Measurements from ENCODE around the gene EGLN3. TPM values are rescaled to one million over a fixed set of nuclear protein-coding genes. Genes with fewer than 3 reads are reported as not detected.
"Not testable (repeated sequence)": the region's sequence is repeated elsewhere in the genome, so short reads cannot be mapped to it uniquely, and the experiment has no call there.

EGLN3 gene
- polyA plus RNA-seq, 10 donors = 38.1 to 79.9 (median 64.3) TPM

- DNase-seq = no peak
Observed at GRCh38 chr14:33940561-33941011, 10.3 kb downstream of the EGLN3 start.

DNA sequence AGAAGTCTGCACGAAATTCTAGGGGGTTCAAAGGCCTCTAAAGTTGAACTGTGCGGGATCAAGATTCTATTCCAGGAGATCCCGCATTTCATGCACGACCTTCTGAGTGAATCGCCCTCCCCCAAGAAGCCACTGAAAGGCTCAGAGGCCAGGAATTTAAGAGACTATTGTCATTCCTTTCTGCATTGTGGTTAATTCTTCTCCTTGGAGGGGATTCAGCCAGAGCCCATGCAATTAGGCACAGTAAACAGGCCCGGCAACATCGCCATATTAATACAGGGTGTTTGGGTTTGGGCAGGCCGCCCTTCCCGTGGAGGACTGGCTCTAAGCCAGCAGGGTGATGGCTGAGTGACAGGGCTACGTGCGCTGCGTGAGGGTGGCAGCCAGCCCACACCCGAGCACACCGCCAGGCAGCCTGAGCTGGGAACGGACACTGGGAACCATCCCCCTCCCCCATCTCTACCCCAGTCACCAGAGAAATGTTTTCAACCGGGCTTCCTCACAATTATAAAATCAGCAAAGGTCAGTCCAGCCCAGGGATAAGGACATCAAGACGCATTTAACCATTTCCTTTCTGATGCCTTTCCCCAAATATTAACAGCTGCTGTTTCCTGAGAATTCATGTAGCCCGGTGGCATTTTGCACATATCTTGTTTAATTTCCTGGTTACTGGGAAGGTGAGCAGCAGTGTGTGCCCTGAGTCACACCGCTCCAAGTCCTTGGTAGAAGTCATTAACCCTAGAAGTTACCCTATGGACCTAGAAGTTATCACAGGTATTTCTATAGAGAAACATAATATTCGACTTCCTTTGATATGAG is 12.5 kb downstream of the EGLN3 start:
- peak in 2 of 3 donors; percentile 64 to 82 for DNase-seq

DNA sequence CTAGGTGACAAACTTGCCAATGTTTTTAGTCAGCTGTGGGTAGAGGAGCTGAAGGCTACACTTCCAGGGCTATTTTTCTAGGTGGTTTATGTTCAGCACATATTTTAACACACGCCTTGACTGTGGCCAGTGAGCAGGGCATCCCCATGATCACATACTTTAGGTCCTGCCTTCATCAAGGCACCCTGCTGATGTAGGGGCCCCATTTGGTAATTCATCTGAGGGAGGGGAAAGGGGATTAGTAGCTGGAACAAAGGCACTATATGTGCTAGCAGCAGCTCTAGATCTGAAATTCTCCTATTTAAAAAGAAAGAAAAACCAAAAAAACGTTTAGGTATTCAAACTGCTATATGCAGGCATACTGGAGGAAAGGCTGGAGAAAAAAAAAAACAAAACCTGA is 14.5 kb downstream of the EGLN3 start:
- DNase-seq = no peak

DNA sequence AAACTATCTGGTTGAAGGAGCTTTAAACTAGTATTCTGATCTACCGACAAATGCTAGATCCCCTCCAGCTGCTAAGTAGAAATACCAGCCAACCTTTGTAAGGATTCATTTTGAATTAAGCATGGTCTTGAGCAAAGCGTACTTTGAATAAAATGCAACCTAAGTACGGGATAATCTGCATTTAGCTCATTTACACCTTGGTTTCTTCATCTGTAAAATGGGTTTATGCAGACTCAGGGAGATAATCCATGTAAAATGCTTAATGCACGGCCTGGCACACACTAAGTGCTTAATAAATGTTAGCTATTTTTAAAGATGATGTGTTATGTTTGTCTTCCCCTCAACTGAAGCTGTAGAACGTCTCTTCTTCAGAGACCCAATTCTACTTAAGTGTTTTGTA is 15.9 kb downstream of the EGLN3 start:
- DNase-seq = no peak

DNA sequence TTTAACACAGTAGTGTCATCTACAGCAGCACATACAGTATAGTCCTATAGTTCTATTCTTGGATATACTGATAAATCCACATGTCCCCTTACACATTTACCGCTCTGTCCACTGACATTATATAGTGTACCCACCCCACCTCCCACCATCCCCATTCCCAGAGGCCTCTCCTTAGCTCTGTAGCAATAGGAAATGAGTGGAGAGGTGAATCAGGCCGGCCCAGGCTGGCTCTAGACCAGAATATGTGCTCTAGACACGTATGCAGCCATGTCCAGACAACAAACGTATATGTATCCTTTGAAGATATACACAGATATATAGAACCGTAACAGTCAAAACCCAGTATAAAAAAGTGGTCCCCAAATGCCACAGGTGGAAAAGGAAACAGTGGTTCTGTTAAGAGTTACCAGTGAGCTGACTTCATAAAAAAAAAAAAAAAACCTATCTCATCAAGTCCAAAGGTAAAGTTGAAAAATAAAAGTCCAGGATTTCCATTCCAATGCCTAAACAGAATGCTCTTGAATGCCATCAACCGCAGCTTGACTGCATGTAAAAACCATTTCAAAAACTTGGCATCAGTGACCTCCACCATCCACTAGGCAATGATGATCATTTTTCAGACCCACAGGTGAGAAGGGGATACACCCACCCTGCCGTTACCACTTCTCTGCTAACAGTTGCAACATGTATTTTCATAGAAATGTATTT is 16.7 kb downstream of the EGLN3 start:
- no peak for DNase-seq

DNA sequence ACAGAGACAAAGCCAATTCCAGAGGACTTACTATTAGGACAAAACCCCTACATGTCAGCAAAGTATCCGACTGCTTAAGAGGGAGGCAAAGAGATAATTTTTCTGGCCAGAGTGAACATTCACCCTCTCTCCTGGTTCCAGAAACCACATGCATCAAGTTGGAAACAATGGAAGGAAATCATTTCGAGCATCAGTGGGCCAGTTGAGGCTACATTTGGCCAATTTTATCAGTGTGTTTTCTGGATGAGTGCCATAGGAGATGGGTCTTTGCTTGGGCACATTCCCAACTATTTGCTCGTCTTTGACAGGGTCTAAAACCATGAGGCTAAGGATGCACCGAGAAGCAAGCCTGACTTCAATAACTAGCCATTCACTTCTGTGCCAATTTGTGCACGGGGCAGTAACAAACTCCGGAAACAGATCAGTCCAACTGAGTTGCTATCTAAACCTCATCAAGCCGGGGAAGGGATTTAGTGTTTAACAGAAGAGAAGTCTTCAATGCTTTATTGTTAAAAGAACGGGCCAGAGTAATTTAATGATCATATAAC is 17.4 kb downstream of the EGLN3 start:
- peak in 1 of 3 donors; percentile 55 for DNase-seq

- DNase-seq = peak in 2 of 3 donors; percentile 68 to 81
Observed at GRCh38 chr14:33932576-33933345, 18.1 kb downstream of the EGLN3 start.

DNA sequence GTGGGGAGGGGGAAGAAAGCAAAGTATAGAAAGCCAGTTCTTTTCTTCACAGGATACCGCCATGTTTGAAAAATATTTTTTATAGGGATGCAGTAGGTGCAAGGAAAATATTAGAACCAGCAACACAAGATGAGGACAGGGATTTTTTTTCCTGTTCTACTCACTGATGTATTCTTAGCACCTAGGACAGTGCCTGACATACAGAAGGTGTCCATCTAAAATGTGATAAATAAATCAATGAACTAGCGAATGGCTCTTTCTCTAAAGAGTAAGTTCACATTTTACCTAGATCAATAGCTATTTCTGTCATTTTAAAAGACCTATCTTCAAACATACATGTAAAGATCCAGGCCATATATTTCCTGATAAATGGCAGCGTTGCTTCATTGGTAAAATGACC is 18.8 kb downstream of the EGLN3 start:
- DNase-seq = no peak

GRCh38 chr14:33931461-33931860 is 19.4 kb downstream of the EGLN3 start:
- no peak for DNase-seq

- DNase-seq = no peak
Observed at GRCh38 chr14:33930439-33930838, 20.4 kb downstream of the EGLN3 start.

- DNase-seq = no peak
Observed at GRCh38 chr14:33929799-33930408, 21.0 kb downstream of the EGLN3 start.

- no peak for DNase-seq
Observed at GRCh38 chr14:33928895-33929294, 22.0 kb downstream of the EGLN3 start.

DNA sequence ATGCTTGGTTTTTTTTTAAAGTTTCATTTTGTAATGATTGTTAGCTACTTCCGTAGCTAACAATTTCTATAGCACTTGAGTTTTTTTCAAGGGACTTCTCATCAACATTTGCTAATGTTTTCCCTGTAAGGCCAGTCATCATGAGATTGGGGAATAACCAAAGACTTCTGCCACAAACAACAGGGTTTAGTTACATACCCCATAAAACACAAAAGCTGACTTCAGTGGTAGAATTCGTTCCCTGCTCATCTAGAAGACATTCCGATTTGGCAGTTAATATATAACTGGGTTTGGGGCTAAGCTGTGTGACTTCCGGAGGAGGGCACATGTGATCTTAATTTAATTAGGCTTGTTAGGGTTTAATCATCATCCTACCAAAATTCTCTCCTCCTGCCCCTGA is 22.9 kb downstream of the EGLN3 start:
- no peak for DNase-seq

DNA sequence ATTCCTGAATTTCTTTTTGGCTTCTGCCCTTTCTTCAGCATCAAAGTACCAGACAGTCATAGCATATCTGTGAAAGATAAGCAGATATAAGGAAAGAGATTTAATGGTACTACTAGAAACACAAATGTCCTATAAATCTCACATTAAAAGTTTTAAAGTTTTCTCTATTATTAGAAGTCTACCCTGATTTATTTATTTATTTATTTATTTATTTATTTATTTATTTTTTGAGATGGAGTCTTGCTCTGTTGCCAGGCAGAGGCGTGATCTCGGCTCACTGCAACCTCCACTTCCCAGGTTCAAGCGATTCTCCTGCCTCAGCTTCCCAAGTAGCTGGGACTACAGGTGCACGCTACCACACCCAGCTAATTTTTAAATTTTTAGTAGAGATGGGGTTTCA is 23.9 kb downstream of the EGLN3 start:
- DNase-seq = not testable (repeated sequence)

GRCh38 chr14:33925946-33926345 is 24.9 kb downstream of the EGLN3 start:
- DNase-seq = no peak

DNA sequence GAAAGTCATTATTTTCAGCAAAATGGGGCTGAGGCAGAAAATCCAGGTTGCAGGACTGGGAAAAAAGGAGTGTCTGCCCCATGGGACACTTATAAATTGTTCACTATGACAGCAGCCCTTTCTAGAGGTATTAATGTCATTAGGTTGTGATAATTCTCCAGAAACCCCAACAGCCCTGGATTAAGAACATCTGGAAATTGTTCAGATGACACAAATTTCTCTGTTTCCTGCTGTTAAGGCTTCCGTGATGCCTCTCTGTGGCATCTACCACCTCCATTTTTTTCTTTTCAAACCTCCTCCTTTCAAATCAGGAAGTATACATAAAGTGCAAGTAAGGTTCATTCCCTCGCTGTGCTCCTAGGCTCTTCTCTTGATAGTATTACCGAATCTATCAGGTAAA is 25.6 kb downstream of the EGLN3 start:
- DNase-seq = no peak

GRCh38 chr14:33924566-33925100 is 26.2 kb downstream of the EGLN3 start:
- DNase-seq = no peak

DNA sequence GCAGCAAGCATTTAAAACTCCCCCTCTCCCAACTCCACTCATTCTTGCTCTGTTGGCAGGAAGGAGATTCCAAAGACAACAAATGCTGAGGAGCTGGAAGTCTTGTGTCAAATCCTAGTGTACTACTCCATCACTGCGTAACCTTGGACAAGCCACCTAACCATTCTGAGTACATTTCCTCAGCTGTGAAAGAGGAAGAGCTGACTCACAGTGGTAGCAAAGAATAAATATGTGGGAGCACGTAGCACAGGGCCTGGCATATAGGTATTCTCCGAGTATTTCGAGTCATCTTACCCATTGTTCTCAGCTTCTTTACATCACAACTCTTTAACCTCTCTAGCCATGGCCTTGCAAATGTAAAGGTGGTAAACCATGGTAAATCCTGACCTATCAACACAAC is 28.7 kb downstream of the EGLN3 start:
- no peak for DNase-seq

DNA sequence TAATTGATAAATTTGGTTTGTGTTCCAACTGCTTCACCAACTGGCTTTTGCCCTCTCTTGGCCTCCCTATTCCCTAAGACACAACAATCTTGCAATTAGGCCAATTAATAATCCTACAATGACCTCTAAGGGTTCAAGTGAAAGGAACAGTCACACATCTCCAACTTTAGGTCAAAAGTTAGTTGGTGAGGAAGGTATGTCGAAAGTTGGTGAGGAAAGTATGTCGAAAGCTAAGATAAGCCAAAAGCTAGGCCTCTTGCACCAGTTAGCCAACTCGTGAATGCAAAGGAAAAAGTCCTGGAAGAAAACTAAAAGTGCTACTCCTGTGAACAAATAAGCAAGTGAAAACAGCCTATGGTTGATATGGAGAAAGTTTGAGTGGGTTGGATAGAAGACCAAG is 32.6 kb downstream of the EGLN3 start:
- DNase-seq = no peak

DNA sequence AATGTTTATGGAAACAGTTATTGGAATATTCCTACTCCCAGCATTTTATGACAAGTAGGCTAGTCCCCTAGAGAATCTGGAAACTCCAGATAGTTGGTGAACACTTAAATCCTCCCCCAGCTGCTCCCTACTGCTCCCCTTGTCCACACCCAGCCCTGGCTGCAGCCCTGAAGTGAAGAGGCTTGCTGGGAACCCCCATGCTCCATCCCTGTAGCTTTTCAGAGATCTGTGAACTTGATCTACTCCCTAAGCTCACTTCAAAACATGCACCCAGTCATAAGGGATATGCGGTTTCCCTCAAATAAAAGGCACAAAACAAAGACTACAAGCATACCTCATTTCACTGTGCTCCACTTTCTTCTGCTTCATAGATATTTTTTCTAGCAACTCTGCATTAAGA is 33.2 kb downstream of the EGLN3 start:
- DNase-seq = no peak

All from muscle of back (tissue), 11 donors.